Sigmoid colon (tissue), 7 donors: ENCODE data around the gene KCNQ2. TPM values are rescaled to one million over a fixed set of nuclear protein-coding genes. Genes with fewer than 3 reads are reported as not detected.

Experiments
- DNase-seq: peaks from one replicate; pipeline ENCODE4 v3.0.0-alpha.2; 2019
- H3K27ac ChIP-seq, 4 donors: fragments of 200-600 bp; sonication (generic); one replicate each; pipeline ENCODE4 v1.5.1; 2016 to 2019; ENCODE audit warnings: mild to moderate bottlenecking in 1 of 4
- H3K27me3 ChIP-seq, 3 donors: fragments of 200-600 bp; sonication (generic); one replicate each; pipeline ENCODE4 v1.5.1; 2019; ENCODE audit warnings: mild to moderate bottlenecking in 1 of 3
- H3K36me3 ChIP-seq, 4 donors: fragments of 200-600 bp; sonication (generic); one replicate each; pipeline ENCODE4 v1.5.1; 2016 to 2019
- H3K4me1 ChIP-seq, 4 donors: fragments of 200-600 bp; sonication (generic); one replicate each; pipeline ENCODE4 v1.5.1; 2017 to 2019
- H3K4me3 ChIP-seq, 4 donors: fragments of 200-600 bp; sonication (generic); one replicate each; pipeline ENCODE4 v1.5.1; 2017 to 2019; ENCODE audit warnings: mild to moderate bottlenecking in 2 of 4, moderate library complexity in 1 of 4
- H3K9me3 ChIP-seq, 4 donors: fragments of 200-600 bp in 3 of 4; sonication (generic) in 3 of 4; one replicate each; pipeline versions ENCODE4 v1.5.1 to v1.6.1; 2013 to 2019
- EP300 ChIP-seq, 4 donors: sonication (generic); formaldehyde crosslinking; IDR thresholded peaks; one replicate each; pipeline ENCODE4 v1.6.1; 2017; ENCODE audit warnings: antibody characterized with exemption in 4 of 4
- POLR2A ChIP-seq, 2 donors: fragments of 450-650 bp; IDR thresholded peaks; one replicate each; pipeline ENCODE4 v1.6.1; 2016; ENCODE audit warnings: antibody characterized with exemption in 2 of 2, mild to moderate bottlenecking in 2 of 2, moderate library complexity in 2 of 2
- POLR2AphosphoS5 ChIP-seq, 4 donors: sonication (generic); formaldehyde crosslinking; IDR thresholded peaks; one replicate each; pipeline ENCODE4 v1.6.1; 2017; ENCODE audit warnings: antibody characterized with exemption in 4 of 4
- WGBS, 2 donors: extraction: QIAGEN DNeasy Blood & Tissue Kit; methylation state at CpG; one replicate each; pipeline ENCODE4 v1.1.7; 2013; 5-methylcytosine and 5-hydroxymethylcytosine counted together
- intact Hi-C: fragments of 100-400 bp; cut with DNase I; formaldehyde crosslinking; loops from one replicate; pipeline ENCODE4 v1.15.1; 2023
- polyA plus RNA-seq, 3 donors: library from polyadenylated mRNA; stranded (reverse); fragments of 200-250 nt; gene quantifications; one replicate each; pipeline ENCODE4 v1.2.3, GENCODE V29; 2013
- total RNA-seq, 4 donors: library from RNA; depleted of rRNA; stranded (reverse); fragments of >200 nt; gene quantifications; one replicate each; pipeline ENCODE4 v1.1.0, GENCODE V29; 2016
- TF ChIP-seq, protein P1 (sequence below), 4 experiments: fragments of 450-650 bp in 3 of 4; fragments of 200-600 bp in 1 of 4; IDR thresholded peaks; one replicate each; pipeline ENCODE4 v1.5.1; 2016 to 2019; ENCODE audit warnings: antibody characterized with exemption in 4 of 4, mild to moderate bottlenecking in 3 of 4, moderate library complexity in 2 of 4
- donor health status: healthy with polysubstance abuse.
- donor health status: Bipolar disorder and iron deficiency.
- donor health status: healthy.

Gene KCNQ2
- total and polyA plus RNA-seq, 7 donors, result 0.83 to 4.2 (median 1.2) TPM; not detected in 3

DNA sequence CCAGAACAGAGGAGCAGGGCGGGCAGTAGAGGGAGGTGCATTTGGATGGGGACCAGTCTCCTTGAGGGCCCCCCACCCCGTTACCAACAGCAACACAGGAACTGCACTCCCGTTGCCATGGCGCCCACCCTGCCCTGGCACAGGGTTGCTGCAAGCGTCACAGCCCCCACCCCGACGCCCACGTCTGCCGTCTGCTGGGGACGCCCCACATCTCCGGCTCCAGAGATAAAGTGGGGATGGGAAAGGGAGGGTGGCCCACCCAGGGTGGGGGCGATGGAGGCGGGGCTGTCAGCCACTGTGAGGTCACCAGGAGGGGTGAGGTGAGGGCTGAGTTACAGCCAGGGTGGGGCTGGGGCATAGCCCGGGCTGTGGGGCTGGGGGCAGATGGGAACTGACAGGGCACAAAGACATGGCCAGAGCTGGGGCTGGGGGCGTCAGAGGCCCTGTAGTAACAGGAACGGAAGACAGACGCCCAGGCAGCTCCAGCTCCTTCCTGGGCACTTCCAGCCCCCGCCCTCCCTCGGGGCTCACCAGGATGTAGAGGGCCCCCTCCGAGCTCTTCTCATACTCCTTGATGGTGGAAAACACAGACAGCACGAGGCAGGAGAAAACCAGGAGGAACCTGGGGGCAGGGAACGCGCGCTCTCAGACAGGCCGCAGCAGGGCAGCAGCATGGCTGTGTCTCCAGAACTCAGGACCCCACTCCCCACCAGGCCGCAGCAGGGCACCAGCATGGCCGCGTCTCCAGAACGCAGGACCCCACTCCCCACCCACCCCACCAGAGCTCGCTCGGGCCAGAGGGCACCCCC, 26.0 kb downstream of the KCNQ2 start:
- H3K4me1 ChIP-seq, result no peaks in the 10 kb centered on the region
- TF ChIP-seq POLR2A (IDR thresholded peaks at IDR 0.05) (no peak), POLR2AphosphoS5 (IDR thresholded peaks at IDR 0.05) (no peak), EP300 (IDR thresholded peaks at IDR 0.05) (no peak)
- TF ChIP-seq, protein P1, sequence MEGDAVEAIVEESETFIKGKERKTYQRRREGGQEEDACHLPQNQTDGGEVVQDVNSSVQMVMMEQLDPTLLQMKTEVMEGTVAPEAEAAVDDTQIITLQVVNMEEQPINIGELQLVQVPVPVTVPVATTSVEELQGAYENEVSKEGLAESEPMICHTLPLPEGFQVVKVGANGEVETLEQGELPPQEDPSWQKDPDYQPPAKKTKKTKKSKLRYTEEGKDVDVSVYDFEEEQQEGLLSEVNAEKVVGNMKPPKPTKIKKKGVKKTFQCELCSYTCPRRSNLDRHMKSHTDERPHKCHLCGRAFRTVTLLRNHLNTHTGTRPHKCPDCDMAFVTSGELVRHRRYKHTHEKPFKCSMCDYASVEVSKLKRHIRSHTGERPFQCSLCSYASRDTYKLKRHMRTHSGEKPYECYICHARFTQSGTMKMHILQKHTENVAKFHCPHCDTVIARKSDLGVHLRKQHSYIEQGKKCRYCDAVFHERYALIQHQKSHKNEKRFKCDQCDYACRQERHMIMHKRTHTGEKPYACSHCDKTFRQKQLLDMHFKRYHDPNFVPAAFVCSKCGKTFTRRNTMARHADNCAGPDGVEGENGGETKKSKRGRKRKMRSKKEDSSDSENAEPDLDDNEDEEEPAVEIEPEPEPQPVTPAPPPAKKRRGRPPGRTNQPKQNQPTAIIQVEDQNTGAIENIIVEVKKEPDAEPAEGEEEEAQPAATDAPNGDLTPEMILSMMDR (IDR thresholded peaks at IDR 0.05), result no peak
- H3K27me3 ChIP-seq, result peaks cover 0 to 68% (median 40%) of the 10 kb centered on the region in 3 donors
- no peak overlapping the region for H3K27ac ChIP-seq
- DNase-seq, result no peak
- no peaks in the 10 kb centered on the region for H3K9me3 ChIP-seq
- WGBS, 2 donors, result 67 to 68% methylated on average over 31 of the region's 31 CpGs
- no peaks in the 10 kb centered on the region for H3K36me3 ChIP-seq
- intact Hi-C loops, result no loop called here
- no peak overlapping the region for H3K4me3 ChIP-seq

DNA sequence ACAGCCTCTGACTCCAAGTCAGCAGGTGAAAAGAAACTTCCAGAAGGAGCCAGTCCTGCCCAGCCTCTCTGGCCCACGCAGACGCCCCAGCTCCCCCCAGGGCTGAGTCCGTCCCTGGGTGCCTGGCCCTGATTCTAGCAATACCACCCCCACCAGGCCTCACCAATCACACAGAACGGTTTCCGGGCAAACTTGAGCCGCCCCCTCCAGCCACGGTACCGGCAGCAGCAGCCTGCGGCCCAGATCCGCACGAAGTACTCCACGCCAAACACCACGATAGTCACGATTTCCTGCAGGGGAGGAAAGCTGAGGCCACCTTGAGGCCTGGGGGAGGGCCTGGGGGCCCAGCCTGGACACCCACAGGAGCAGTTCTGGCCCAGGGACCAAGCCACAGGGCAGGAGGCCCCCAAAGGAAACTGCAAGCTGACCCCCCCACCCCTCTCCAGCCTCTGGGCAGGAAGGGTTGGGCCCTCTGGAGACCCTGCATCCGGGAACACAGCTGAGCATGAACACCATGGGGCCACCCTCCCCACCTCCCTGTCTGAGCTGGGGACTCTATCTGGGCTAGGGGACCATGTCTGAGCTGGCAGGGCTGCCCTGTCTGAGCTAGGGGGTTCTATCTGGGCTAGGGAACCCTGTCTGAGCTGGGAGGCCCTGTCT, 27.2 kb downstream of the KCNQ2 start:
- Histone ChIP-seq H3K27ac (no peak overlapping the region), H3K36me3 (no peaks in the 10 kb centered on the region), H3K4me1 (no peaks in the 10 kb centered on the region), H3K9me3 (no peaks in the 10 kb centered on the region), H3K4me3 (no peak overlapping the region), H3K27me3 (peaks cover 4 to 67% (median 39%) of the 10 kb centered on the region in 3 donors)
- 67 to 87% methylated on average over 15 of the region's 15 CpGs for WGBS, 2 donors
- intact Hi-C loops, result no loop called here
- DNase-seq, result no peak
- TF ChIP-seq, protein P1 (IDR thresholded peaks at IDR 0.05), result no peak
- no peak for TF ChIP-seq POLR2AphosphoS5 (IDR thresholded peaks at IDR 0.05)
- TF ChIP-seq EP300 (IDR thresholded peaks at IDR 0.05), result no peak
- no peak for TF ChIP-seq POLR2A (IDR thresholded peaks at IDR 0.05)

DNA sequence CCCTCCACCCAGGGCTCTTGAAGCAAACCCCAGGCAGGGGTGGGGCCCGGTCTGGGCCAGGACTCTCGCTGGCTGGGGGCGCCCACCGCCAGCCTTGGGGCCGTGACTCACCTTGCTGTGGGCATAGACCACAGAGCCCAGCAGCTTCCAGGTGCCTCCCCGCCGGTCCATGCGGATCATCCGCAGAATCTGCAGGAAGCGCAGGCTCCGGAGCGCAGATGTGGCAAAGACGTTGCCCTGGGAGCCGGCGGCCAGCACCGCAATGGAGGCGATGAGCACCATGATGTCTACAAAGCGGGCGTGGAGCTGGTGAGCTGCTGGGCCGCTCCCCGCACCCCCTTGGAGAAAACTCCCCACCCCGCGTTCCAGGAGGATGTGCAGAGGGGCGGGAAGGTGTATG, 27.9 kb downstream of the KCNQ2 start:
- WGBS, 2 donors, result 92 to 94% methylated on average over 24 of the region's 24 CpGs
- H3K27me3 ChIP-seq, result peaks cover 4 to 67% (median 33%) of the 10 kb centered on the region in 3 donors
- DNase-seq, result no peak
- no peak overlapping the region for H3K4me3 ChIP-seq
- no peaks in the 10 kb centered on the region for H3K36me3 ChIP-seq
- no peaks in the 10 kb centered on the region for H3K4me1 ChIP-seq
- intact Hi-C loops, result no loop called here
- no peak overlapping the region for H3K27ac ChIP-seq
- no peaks in the 10 kb centered on the region for H3K9me3 ChIP-seq
- TF ChIP-seq, protein P1 (IDR thresholded peaks at IDR 0.05), result no peak
- TF ChIP-seq POLR2AphosphoS5 (IDR thresholded peaks at IDR 0.05) (no peak), POLR2A (IDR thresholded peaks at IDR 0.05) (no peak), EP300 (IDR thresholded peaks at IDR 0.05) (no peak)

DNA sequence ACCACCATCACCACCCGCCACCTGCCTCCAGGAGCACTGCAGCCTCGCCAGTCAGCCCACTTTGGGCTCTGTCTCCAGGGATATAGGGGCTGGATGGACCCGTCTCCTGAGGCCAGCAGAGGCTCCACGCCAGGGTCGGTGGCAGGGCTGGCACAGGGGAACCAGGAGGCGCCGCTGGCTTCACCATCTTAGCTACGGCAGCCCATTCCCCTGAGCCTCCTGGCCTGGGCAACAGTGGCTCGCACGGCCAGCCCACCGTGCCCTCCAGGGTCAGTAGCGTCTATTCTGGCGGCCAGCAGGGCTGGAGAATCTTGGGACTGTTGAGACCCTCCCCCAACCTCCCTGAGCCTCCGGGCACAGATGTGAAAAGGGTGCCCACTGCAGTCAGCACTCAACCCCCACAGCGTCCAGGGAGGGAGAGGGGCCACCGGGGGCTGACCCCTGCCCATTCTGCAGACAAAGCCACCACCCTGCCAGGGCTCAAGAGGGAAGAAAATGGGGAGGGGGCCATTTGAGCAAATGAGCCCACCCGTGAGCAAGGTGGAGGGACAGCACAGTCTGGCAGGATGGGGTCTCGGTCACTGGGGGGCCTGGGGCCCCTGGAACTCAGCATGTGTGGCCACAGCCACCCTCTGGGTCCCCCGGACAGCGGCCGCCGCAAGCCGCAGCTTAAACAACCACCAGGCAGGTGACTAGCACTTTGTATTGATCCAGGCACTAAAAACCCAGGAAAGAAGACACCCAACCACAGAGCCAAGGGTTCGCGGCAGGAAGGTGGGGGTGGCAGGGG, 28.7 kb downstream of the KCNQ2 start:
- WGBS, 2 donors, result 88 to 91% methylated on average over 25 of the region's 25 CpGs
- Histone ChIP-seq H3K9me3 (no peaks in the 10 kb centered on the region), H3K4me1 (no peaks in the 10 kb centered on the region), H3K36me3 (no peaks in the 10 kb centered on the region), H3K4me3 (no peak overlapping the region), H3K27ac (no peak overlapping the region), H3K27me3 (peaks cover 4 to 66% (median 32%) of the 10 kb centered on the region in 3 donors)
- intact Hi-C loops, result no loop called here
- DNase-seq, result no peak
- TF ChIP-seq, protein P1 (IDR thresholded peaks at IDR 0.05), result no peak
- TF ChIP-seq EP300 (IDR thresholded peaks at IDR 0.05) (no peak), POLR2A (IDR thresholded peaks at IDR 0.05) (no peak), POLR2AphosphoS5 (IDR thresholded peaks at IDR 0.05) (no peak)
